Activated CD4-positive, alpha-beta T cell treated with anti-CD3 and anti-CD28 coated beads for 4 hours (primary cell): ENCODE results near the gene KRT24.

Experiments used
- DNase-seq, 2 donors: peaks; one replicate each; pipeline ENCODE4 v3.0.0-alpha.2; 2020

The KRT24 gene

DNA sequence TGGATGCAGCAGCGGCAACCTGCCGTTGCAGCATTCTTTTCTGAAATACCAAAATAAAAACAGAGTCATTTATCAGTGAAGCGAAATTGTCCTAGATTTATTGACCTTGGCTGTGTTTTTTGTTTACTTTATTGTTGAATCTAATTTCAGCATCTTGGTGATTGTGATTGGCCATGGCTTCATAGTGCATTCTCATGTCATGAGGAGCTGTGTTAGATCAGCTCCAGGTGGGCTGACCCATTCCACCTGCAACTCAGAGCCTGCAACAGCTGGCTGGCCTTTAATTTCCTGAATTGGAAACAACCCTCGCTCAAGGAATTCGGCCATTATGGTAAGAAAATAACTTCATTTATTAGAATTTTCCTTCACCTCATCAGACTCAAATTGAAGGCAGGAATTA, 16.4 kb downstream of the KRT24 start:
- no peak for DNase-seq

DNA sequence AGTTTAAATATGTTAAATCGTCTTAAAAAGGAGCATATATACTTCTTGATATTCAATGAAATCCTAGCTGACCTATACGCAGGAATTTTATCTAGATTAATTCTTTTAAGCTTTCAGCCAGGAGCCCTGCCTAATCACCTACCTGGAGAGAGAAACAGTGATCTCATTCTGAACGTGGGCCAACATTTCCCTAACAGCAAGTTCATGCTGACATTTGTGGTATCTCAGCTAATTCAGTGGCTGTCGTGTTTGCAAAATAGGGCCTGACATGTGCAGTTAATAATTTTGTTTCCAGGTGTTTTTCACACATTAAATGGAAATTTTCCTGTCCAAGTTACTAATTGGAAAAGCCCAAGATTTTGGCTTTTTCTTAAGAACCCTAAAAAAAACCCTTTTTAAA, 17.4 kb downstream of the KRT24 start:
- no peak for DNase-seq

DNA sequence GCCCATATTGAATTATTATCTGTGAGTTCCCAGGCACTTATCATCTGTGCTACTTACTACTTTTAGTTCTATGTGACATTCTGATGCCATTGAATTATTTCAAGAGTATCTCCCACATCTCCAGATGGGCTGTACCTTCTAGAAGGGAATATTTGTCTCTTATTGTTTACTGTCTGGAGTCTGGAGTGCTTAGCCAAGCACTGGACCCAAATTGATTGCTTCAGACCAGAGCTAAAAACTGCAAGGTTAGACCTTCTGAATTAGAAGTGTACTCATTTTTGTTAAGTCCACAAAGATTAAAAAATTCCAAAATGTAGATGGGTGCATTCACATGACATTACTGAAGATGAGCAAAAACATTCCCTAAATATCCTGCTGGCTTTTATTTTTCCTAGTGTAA, 22.6 kb downstream of the KRT24 start:
- no peak for DNase-seq

DNA sequence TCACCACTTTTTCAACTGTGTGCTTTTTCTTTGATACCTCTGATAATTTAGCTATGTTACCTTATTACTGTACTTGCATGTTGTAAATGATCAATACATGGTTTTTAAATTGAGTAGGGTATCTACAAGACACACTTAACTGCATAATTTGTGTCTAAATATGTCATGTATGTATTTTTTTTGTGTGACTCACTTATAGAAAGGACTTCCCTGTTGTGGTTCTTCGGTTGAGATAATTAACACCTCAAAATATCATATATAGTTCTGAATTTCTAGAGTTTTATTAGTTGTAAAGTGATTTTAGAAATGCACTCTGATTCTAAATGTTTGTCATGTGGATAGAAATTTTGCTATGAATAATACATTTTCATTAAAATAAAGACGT, 24.0 kb downstream of the KRT24 start:
- no peak for DNase-seq

DNA sequence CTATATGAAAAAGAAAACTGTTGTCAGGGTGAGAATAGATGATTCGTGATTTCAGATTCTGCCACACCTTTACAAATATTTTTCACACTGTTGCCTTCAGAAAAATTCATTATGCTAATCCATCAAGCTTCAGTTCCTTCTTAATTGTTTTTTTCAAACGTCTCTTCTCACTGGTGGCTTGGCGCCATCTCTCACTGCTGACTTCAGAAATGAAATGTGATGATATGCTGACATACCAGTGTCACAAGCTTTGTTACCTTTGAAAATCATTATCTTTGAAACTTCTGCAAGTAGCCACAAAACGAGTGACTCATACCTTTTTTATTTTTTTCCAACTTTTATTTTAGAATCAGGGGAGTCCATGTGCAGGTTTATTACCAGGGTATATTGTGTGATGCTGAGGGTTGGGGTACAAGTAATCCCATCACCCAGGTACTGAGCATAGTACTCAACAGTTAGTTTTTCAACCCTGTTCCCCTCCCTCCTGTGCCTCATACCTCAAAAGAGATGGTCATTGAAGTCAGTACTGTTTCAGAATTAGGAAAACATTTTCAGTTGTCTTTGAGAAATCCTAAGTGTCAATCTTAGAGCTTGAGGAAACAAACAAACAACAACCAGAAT, 24.5 kb downstream of the KRT24 start:
- no peak for DNase-seq

DNA sequence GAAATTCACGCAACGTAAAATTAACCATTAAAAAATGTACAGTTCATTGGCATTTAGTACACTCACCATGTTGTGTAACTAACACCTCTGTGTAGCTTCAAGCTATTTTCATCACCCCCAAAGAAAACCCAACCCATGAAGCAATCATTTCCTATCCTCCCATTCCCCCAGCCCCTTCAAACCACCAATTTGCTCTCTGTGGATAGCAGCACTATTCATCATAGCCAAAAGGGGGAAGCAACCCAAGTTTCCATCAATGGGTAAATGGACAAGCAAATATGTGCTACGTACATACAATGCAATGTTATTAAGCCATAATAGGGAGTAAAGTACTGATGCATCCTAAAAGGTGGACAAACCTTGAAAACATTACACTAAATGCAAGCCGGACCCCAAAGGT, 27.6 kb downstream of the KRT24 start:
- no peak for DNase-seq

DNA sequence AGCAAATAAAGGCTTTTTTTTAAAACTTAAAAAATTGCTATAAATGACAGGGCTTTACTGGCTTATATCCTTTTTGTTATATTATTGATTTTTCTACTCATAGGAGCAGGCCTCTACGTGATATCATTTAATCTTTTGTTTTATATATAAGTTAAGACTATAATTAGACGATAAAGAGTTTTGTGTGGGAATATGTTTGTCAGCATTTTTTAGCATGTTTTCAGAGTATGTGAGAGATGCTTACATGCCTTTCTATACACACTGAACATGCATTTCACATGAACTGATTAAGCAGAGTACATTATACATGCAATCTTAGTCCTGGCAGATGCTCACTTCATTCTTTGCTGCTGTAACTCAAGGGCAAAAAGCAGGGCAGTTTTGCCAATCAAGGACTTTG, 30.9 kb downstream of the KRT24 start:
- DNase-seq: no peak

DNA sequence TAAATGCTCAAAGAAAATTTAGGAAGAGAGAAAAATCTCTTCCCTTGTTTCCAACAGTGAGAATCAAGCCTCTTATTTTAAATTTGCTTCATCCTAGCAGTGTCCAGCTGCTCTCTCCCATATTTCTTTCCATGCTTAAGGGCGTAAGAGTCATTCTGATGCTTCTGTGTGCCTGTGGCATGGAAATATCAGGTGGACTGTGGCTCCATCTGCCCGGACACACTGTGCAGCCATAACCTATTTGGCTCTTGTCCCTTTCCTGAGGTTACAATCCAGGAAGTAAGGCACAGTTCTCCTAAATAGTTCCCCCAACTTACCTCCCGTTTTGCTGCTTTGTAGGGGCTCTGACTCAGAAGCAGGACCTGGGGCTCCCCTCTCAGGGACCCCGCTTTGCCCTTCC, 32.3 kb downstream of the KRT24 start:
- DNase-seq: no peak

DNA sequence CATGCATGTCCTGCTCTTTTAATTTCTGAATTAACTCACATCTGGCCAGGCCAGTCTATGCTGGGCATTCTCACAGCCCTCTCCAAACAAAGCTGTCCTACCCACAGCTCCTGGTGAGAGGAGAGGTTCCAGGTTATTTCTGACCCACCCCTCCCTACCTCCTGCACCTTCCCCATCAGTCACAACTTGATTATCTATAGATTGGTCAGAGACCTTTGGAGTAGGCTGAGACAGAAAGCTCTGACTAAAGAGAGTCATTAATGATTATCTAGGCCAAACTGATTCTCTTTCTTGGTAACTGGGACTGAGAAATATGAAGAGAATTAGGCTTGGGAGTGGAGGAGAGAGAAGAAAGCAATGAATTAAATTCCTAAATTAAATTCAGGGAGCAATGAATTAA, 37.2 kb downstream of the KRT24 start:
- DNase-seq: no peak

DNA sequence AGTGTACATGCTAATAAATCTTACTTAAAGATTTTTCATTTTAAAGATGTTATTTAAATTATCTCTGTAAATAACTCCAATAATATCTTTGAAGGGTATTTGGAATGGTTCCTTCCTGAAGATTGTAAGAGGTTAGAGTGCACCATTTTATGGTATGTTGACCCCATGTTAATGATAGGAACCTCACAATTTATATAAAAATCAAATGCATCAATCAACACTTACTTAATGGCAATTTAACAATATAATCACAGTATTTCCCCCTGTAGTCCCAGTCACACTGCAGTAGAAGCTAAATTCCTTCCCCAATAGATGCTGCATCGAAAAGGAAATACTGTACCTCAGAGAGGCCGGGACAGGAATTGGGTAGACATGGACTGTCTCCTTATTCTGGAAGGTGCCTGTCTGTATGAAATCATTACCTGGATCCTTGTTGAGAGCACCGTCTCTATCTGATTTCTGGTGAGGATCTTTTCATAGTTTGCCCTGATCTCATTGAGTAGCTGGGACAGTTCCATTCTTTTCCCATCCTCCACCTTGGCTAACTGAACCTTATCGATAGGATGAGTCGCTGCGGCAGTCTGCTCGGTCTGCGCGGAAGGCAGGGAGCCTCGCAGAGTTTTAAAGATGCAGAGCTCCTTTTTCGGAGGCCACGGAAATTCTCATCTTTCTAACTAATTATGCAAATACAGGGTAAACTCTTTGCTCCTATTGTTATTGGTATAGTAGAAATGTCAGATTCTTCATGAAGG, 38.8 kb downstream of the KRT24 start, which contains the start of gene KRT222:
TSS of gene KRT222 (minus strand) at position 596 of the 752 bp plus-strand sequence. CDS start at position 518, 78 bp downstream.
- DNase-seq: no peak

DNA sequence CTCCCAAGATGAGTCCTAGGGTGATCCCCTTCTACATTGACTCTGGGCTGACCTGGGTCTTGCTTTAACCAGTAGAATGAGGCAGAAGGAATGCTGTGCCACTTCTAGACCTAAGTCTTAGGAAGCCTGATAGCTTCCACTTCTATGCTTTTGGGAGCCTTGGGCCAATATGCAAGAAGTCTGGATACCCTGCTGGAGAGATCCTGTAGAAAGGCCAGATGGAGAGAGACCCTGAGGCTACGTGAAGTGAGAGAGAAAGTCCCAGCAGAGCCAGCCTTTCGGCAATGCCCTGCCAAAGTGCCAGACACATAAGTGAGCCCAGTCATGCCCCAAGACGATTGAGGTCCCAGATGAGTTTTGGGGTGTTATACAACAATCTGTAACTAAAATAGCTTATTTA, 40.3 kb downstream of the KRT24 start:
- no peak for DNase-seq

DNA sequence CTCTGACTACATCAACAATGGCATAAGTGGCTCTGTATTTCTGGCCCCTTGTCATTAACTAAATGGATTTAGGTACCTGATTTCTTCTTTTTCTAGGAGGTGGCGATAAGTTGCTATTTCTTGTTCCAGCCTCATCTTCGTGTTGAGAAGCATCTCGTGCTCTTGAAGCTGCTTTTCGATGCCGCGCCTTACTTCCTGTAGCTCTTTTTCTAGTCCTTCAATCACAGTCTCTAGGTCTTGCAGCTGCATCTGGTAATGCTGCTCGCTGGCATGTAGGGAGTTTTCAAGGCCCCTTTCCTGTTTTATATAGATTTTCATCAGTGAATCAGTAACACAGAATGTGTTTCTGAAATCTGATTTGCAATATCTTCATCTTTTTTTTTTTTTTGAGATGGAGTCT, 43.6 kb downstream of the KRT24 start:
- no peak for DNase-seq

DNA sequence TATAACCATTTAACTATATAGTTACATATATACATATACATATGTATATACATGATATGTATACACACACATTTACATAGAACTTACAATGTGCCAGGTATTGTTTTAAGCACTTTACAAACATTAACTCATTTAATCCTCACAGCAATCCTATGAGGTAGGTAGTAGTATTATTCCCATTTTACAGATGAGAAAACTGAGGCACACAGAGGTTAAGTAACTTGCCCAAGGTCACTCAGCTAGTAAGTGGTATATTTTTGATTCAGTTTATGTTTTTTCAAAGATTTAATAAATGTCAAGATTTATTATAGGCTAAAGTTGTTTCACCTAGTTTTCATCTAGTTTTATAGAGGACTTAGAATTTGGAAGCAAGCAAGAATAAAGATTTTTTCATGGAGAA, 45.2 kb downstream of the KRT24 start:
- DNase-seq: no peak

DNA sequence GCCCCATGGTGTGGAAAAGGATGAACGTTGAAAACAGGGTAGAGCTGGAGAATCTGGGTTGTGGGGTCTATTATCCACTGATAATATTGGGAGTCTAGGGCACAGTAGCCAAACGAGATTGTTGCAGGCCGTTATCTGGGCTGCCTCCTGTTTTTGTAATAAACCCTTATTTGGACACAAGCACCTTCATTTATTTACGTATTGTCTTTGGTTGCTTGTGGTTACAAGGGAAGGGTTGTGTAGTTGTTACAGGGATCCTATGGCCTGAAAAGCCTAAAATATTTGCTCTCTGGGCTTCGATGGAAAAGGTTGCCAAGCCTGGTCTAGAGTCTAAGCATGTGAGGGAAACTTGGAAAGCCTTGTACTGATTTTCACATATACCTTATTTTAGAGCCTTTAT, 51.6 kb downstream of the KRT24 start:
- DNase-seq: no peak

DNA sequence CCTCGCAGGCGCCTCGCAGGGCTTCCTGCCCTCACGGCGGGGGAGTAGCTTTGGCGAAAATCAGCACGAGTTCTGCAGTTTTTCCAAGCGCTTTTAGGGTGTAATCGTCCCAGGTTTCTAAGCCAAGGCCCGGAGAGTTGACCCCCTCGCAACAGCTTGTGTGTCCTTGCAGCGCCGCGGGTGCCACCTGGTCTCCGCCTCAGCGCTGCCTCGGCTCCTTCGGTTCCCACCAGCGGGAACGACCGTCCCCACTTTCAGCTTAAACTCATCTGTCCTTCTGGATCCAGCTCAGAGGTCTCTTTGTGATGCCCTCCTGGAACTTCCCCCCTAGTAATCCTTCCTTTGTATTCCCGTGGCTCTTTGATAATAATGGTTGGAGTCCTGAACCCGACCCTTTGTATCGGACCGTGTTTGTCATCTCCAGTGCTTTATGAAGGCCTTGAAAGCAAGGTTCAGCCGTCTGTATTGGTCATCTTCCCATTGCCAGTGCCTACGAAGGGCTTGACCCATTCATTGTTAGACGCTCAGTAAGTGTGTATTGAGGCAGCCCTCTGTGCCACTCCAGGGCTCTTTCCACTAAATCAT, 55.1 kb downstream of the KRT24 start:
- no peak for DNase-seq
